ENCODE data around the gene KRTAP2-2.

DNA sequence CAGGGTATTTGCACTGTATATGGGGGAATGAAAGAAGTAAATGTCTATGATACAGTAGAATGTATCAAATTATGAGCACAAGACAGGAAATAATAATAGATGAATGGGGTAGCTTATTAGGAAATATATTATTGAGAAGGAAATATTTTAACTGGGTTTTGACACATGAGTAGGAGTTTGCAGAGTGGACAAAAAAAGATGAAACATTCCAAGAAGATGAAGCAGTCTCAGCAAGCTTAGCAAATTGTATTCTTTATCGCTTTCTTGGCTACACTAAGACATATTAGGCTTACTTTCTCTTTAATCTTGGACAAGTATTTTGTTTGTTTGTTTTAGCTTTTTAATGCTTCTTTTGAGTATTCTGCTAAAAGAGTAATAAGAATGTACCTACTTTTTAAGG, 48.9 kb upstream of the KRTAP2-2 start:
- TF ChIP-seq, protein P1, sequence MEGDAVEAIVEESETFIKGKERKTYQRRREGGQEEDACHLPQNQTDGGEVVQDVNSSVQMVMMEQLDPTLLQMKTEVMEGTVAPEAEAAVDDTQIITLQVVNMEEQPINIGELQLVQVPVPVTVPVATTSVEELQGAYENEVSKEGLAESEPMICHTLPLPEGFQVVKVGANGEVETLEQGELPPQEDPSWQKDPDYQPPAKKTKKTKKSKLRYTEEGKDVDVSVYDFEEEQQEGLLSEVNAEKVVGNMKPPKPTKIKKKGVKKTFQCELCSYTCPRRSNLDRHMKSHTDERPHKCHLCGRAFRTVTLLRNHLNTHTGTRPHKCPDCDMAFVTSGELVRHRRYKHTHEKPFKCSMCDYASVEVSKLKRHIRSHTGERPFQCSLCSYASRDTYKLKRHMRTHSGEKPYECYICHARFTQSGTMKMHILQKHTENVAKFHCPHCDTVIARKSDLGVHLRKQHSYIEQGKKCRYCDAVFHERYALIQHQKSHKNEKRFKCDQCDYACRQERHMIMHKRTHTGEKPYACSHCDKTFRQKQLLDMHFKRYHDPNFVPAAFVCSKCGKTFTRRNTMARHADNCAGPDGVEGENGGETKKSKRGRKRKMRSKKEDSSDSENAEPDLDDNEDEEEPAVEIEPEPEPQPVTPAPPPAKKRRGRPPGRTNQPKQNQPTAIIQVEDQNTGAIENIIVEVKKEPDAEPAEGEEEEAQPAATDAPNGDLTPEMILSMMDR (IDR thresholded peaks at IDR 0.05) = no peak
- TF ChIP-seq EP300 (IDR thresholded peaks at IDR 0.05) (no peak), RNF2 (IDR thresholded peaks at IDR 0.05; ENCODE audit: borderline replicate concordance, low read depth) (no peak), BHLHE40 (IDR thresholded peaks at IDR 0.05; ENCODE audit: low read depth, low read length) (no peak), POLR2AphosphoS2 (conservative IDR thresholded peaks at IDR 0.05; ENCODE audit: low read length) (no peak), ZNF302 (CRISPR knock-in tag; IDR thresholded peaks at IDR 0.05) (no peak), ZC3H11A (IDR thresholded peaks at IDR 0.05) (no peak), CEBPB (IDR thresholded peaks at IDR 0.05) (no peak), KDM5A (IDR thresholded peaks at IDR 0.05) (no peak), POLR2A (IDR thresholded peaks at IDR 0.05; ENCODE audit: low read length) (no peak)
- TF ChIP-seq, protein P2, sequence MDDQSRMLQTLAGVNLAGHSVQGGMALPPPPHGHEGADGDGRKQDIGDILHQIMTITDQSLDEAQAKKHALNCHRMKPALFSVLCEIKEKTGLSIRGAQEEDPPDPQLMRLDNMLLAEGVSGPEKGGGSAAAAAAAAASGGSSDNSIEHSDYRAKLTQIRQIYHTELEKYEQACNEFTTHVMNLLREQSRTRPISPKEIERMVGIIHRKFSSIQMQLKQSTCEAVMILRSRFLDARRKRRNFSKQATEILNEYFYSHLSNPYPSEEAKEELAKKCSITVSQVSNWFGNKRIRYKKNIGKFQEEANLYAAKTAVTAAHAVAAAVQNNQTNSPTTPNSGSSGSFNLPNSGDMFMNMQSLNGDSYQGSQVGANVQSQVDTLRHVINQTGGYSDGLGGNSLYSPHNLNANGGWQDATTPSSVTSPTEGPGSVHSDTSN (IDR thresholded peaks at IDR 0.05) = no peak
- TF ChIP-seq, protein P3, sequence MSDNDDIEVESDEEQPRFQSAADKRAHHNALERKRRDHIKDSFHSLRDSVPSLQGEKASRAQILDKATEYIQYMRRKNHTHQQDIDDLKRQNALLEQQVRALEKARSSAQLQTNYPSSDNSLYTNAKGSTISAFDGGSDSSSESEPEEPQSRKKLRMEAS (IDR thresholded peaks at IDR 0.05) = no peak
